ENCODE measurements around the gene TEX11. TPM values are rescaled to one million over a fixed set of nuclear protein-coding genes. Genes with fewer than 3 reads are reported as not detected.
"Not testable (repeated sequence)": the region's sequence is repeated elsewhere in the genome, so short reads cannot be mapped to it uniquely, and the experiment has no call there.

TEX11 gene
- total and polyA plus RNA-seq, 9 of the 15 experiments (the other 6 are each of a cell fraction or from before 2014, with no cell fraction given), result 0.27 to 1.1 (median 0.45) TPM

GRCh38 chrX:70525733-70526132 is 382.8 kb downstream of the TEX11 start:
- intact Hi-C loops (cut with micrococcal nuclease), result no loop called here
- CTCF ChIA-PET (ENCODE audit: low intra/inter-chr PET ratio), result no interaction called here
- BruUV-seq (replicated peaks), result no TSS peak

DNA sequence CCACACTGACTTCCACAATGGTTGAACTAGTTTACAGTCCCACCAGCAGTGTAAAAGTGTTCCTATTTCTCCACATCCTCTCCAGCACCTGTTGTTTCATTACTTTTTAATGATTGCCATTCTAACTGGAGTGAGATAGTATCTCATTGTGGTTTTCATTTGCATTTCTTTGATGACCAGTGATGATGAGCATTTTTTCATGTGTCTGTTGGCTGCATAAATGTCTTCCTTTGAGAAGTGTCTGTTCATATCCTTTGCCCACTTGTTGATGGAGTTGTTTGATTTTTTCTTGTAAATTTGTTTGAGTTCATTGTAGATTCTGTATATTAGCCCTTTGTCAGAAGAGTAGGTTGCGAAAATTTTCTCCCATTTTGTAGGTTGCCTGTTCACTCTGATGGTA is 392.8 kb downstream of the TEX11 start:
- POLR2A ChIA-PET; H3K79me2 ChIP-seq (ENCODE audit: control insufficient read depth, insufficient read depth, low read length); intact Hi-C loops (cut with micrococcal nuclease); H3K36me3 ChIP-seq (ENCODE audit: control insufficient read depth, insufficient read depth, low read length); H3K4me3 ChIP-seq; H3K9ac ChIP-seq (ENCODE audit: insufficient read depth in 1 of 2, low read depth in 2 of 2, low read length in 2 of 2); DNase-seq (ENCODE audit: extremely low read depth in 1 of 4, low spot score in 3 of 4); in situ Hi-C loops (cut with MboI); H3K9me1 ChIP-seq (ENCODE audit: control insufficient read depth, insufficient read depth, low read length); H3K4me1 ChIP-seq (replicated peaks in 1 of 2; ENCODE audit: control insufficient read depth in 2 of 2, insufficient read depth in 2 of 2, low read length in 2 of 2); BruUV-seq (replicated peaks); FAIRE-seq; CTCF ChIA-PET (ENCODE audit: low intra/inter-chr PET ratio); H3K27me3 ChIP-seq (ENCODE audit: control insufficient read depth in 2 of 2, insufficient read depth in 2 of 2, low read length in 2 of 2); H3K27ac ChIP-seq (ENCODE audit: extremely low read depth, low read depth, low read length); ATAC-seq; H3K4me2 ChIP-seq (ENCODE audit: insufficient read depth, low read length); H4K20me1 ChIP-seq (replicated peaks; ENCODE audit: control insufficient read depth, insufficient read depth, low read length); H3K9me3 ChIP-seq (replicated peaks; ENCODE audit: control insufficient read depth, insufficient read depth, low read depth, low read length); H2AFZ ChIP-seq (ENCODE audit: low read depth, low read length): not testable (repeated sequence)
- WGBS (ENCODE audit: insufficient coverage, low coverage, missing lambda C conversion rate), result 0% methylated on average over 1 of the region's 1 CpG

More at GRCh38 chrX:70525733-70526132, 382.8 kb downstream of the TEX11 start:
- no peaks in the 10 kb centered on the region for H3K36me3 ChIP-seq (ENCODE audit: control insufficient read depth, insufficient read depth, low read length)
- peaks cover 0 to 4% of the 10 kb centered on the region in 2 experiments; a peak in 3 of 5 replicates for H3K27me3 ChIP-seq (ENCODE audit: control insufficient read depth in 2 of 2, insufficient read depth in 2 of 2, low read length in 2 of 2)
- no peak overlapping the region for H3K9ac ChIP-seq (ENCODE audit: insufficient read depth in 1 of 2, low read depth in 2 of 2, low read length in 2 of 2)
- H3K27ac ChIP-seq (ENCODE audit: extremely low read depth, low read depth, low read length), result no peak overlapping the region
- H3K9me1 ChIP-seq (ENCODE audit: control insufficient read depth, insufficient read depth, low read length), result no peaks in the 10 kb centered on the region
- H4K20me1 ChIP-seq (replicated peaks; ENCODE audit: control insufficient read depth, insufficient read depth, low read length), result no peaks in the 10 kb centered on the region
- H3K4me2 ChIP-seq (ENCODE audit: insufficient read depth, low read length), result no peak overlapping the region
- H3K9me3 ChIP-seq (replicated peaks; ENCODE audit: control insufficient read depth, insufficient read depth, low read depth, low read length), result no peaks in the 10 kb centered on the region; the same call in 1 of the 2 replicates
- FAIRE-seq, result no peak
- H3K79me2 ChIP-seq (ENCODE audit: control insufficient read depth, insufficient read depth, low read length), result no peaks in the 10 kb centered on the region
- no peak for DNase-seq (ENCODE audit: extremely low read depth in 1 of 4, low spot score in 3 of 4)
- TF ChIP-seq MXI1 (IDR thresholded peaks at IDR 0.05; ENCODE audit: low read depth, low read length), result no peak
- no peak for TF ChIP-seq ZNF766 (CRISPR knock-in tag; conservative IDR thresholded peaks at IDR 0.05)
- TF ChIP-seq, protein P1, sequence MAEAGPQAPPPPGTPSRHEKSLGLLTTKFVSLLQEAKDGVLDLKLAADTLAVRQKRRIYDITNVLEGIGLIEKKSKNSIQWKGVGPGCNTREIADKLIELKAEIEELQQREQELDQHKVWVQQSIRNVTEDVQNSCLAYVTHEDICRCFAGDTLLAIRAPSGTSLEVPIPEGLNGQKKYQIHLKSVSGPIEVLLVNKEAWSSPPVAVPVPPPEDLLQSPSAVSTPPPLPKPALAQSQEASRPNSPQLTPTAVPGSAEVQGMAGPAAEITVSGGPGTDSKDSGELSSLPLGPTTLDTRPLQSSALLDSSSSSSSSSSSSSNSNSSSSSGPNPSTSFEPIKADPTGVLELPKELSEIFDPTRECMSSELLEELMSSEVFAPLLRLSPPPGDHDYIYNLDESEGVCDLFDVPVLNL (CRISPR knock-in tag; IDR thresholded peaks at IDR 0.05; ENCODE audit: low read depth), result no peak
- TF ChIP-seq FOXK1 (CRISPR knock-in tag; IDR thresholded peaks at IDR 0.05; ENCODE audit: borderline replicate concordance), result no peak
- TF ChIP-seq POLR2G (IDR thresholded peaks at IDR 0.05; ENCODE audit: low read depth, low read length), result no peak
- TF ChIP-seq, protein P2, sequence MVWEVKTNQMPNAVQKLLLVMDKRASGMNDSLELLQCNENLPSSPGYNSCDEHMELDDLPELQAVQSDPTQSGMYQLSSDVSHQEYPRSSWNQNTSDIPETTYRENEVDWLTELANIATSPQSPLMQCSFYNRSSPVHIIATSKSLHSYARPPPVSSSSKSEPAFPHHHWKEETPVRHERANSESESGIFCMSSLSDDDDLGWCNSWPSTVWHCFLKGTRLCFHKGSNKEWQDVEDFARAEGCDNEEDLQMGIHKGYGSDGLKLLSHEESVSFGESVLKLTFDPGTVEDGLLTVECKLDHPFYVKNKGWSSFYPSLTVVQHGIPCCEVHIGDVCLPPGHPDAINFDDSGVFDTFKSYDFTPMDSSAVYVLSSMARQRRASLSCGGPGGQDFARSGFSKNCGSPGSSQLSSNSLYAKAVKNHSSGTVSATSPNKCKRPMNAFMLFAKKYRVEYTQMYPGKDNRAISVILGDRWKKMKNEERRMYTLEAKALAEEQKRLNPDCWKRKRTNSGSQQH (CRISPR knock-in tag; IDR thresholded peaks at IDR 0.05), result no peak
- no peak for TF ChIP-seq ZNF347 (CRISPR knock-in tag; IDR thresholded peaks at IDR 0.05; ENCODE audit: low read depth)
- no peak for TF ChIP-seq HCFC1 (IDR thresholded peaks at IDR 0.05; ENCODE audit: low read depth, low read length)
- no peak for TF ChIP-seq RBM34 (IDR thresholded peaks at IDR 0.05; ENCODE audit: borderline replicate concordance, insufficient read depth, low read length)
- TF ChIP-seq PYGO2 (tag; IDR thresholded peaks at IDR 0.05), result no peak
- no peak for TF ChIP-seq BRD9 (IDR thresholded peaks at IDR 0.05; ENCODE audit: low read depth, partially characterized antibody)
- TF ChIP-seq ZNF76 (CRISPR knock-in tag; IDR thresholded peaks at IDR 0.05; ENCODE audit: borderline replicate concordance), result no peak
- no peak for TF ChIP-seq SMARCC2 (IDR thresholded peaks at IDR 0.05; ENCODE audit: low read depth)
- no peak for TF ChIP-seq ZNF780A (CRISPR knock-in tag; IDR thresholded peaks at IDR 0.05)
- no peak for TF ChIP-seq SAFB (IDR thresholded peaks at IDR 0.05; ENCODE audit: borderline replicate concordance, low read depth, low read length)
- TF ChIP-seq, protein P3, sequence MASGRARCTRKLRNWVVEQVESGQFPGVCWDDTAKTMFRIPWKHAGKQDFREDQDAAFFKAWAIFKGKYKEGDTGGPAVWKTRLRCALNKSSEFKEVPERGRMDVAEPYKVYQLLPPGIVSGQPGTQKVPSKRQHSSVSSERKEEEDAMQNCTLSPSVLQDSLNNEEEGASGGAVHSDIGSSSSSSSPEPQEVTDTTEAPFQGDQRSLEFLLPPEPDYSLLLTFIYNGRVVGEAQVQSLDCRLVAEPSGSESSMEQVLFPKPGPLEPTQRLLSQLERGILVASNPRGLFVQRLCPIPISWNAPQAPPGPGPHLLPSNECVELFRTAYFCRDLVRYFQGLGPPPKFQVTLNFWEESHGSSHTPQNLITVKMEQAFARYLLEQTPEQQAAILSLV (tag; IDR thresholded peaks at IDR 0.05), result no peak
- TF ChIP-seq NFIC (IDR thresholded peaks at IDR 0.05), result no peak
- no peak for TF ChIP-seq SRSF9 (IDR thresholded peaks at IDR 0.05; ENCODE audit: borderline replicate concordance, low read depth, low read length)
- TF ChIP-seq ZNF408 (CRISPR knock-in tag; IDR thresholded peaks at IDR 0.05; ENCODE audit: low read depth), result no peak
- H2AFZ ChIP-seq (ENCODE audit: low read depth, low read length), result no peak overlapping the region
- POLR2A ChIA-PET, result no interaction called here
- ATAC-seq, result no peak
- H3K4me3 ChIP-seq, result no peak overlapping the region
- 2% methylated on average over 7 of the region's 8 CpGs for WGBS (ENCODE audit: insufficient coverage, low coverage, missing lambda C conversion rate)
- H3K4me1 ChIP-seq (replicated peaks in 1 of 2; ENCODE audit: control insufficient read depth in 2 of 2, insufficient read depth in 2 of 2, low read length in 2 of 2), result no peaks in the 10 kb centered on the region
- in situ Hi-C loops (cut with MboI), result no loop called here

Measured in K562 (cell line).